PC-3 (cell line): ENCODE results near the gene CNN3. TPM values are rescaled to one million over a fixed set of nuclear protein-coding genes. Genes with fewer than 3 reads are reported as not detected.

Experiments
- ATAC-seq: fragments of 200-7000 bp; cut with Tn5 transposase; 2 replicates; pipeline ENCODE4 v1.9.1; 2020; ENCODE audit warnings: mild to moderate bottlenecking, moderate library complexity
- BruUV-seq: library from RNA; stranded (reverse); fragments of 400-500 nt; replicated peaks from 2 replicates; lab custom pipeline; 2021; lab: Mats Ljungman, UMichigan
- CTCF ChIA-PET: fragments of 300-600 bp; sonication (Branson Sonifier 250); formaldehyde crosslinking; loops from one replicate; lab custom pipeline; 2022; ENCODE audit warnings: antibody characterized with exemption; lab: Charles Lee
- POLR2A ChIA-PET: fragments of 300-600 bp; sonication (Branson Sonifier 250); formaldehyde crosslinking; loops from one replicate; lab custom pipeline; 2022; ENCODE audit warnings: antibody characterized with exemption; ENCODE audit not compliant: unreplicated experiment; lab: Charles Lee
- DNase-seq: peaks from one replicate; pipeline ENCODE4 v3.0.0-alpha.2; 2015
- H2AFZ ChIP-seq: fragments of 300-600 bp; sonication (generic); 2 replicates; pipeline ENCODE4 v1.6.0; 2016; ENCODE audit warnings: antibody characterized with exemption, low read length
- H3F3A ChIP-seq: fragments of 300-600 bp; sonication (generic); one replicate; pipeline ENCODE4 v1.6.0; 2017; ENCODE audit warnings: antibody characterized with exemption, low read length, control low read depth, mild to moderate bottlenecking; ENCODE audit not compliant: unreplicated experiment
- H3K27ac ChIP-seq: fragments of 300-600 bp; sonication (generic); 2 replicates; pipeline ENCODE4 v1.5.1; 2016; ENCODE audit warnings: mild to moderate bottlenecking, low read length
- H3K27me3 ChIP-seq: fragments of 300-600 bp; sonication (generic); 2 replicates; pipeline ENCODE4 v1.6.1; 2016; ENCODE audit warnings: low read length, mixed read lengths
- H3K36me3 ChIP-seq: fragments of 300-600 bp; sonication (generic); 2 replicates; pipeline ENCODE4 v1.6.1; 2016; ENCODE audit warnings: low read depth, mixed run types, low read length, mixed read lengths
- H3K4me1 ChIP-seq: fragments of 300-600 bp; sonication (generic); 2 replicates; pipeline ENCODE4 v1.5.1; 2016; ENCODE audit warnings: low read length; ENCODE audit not compliant: insufficient read depth
- H3K4me2 ChIP-seq: fragments of 300-600 bp; sonication (generic); 2 replicates; pipeline ENCODE4 v1.6.0; 2016; ENCODE audit warnings: low read length
- H3K4me3 ChIP-seq: fragments of 300-600 bp; sonication (generic); 2 replicates; pipeline ENCODE4 v1.5.1; 2016; ENCODE audit warnings: mild to moderate bottlenecking, low read length, mixed read lengths
- H3K79me2 ChIP-seq: fragments of 300-600 bp; sonication (generic); 2 replicates; pipeline ENCODE4 v1.6.1; 2017; ENCODE audit warnings: low read length, mixed read lengths
- H3K9ac ChIP-seq: fragments of 300-600 bp; sonication (generic); 2 replicates; pipeline ENCODE4 v1.6.0; 2016; ENCODE audit warnings: mild to moderate bottlenecking, low read length
- H3K9me2 ChIP-seq: fragments of 300-600 bp; sonication (generic); replicated peaks from 2 replicates; pipeline ENCODE4 v1.6.1; 2016; ENCODE audit warnings: mixed run types, low read length, mixed read lengths
- H3K9me3 ChIP-seq: fragments of 300-600 bp; sonication (generic); 2 replicates; pipeline ENCODE4 v1.6.1; 2016; ENCODE audit warnings: low read length, mixed read lengths
- H4K20me1 ChIP-seq: fragments of 300-600 bp; sonication (generic); 2 replicates; pipeline ENCODE4 v1.6.1; 2016; ENCODE audit warnings: low read length, mixed read lengths
- EZH2 ChIP-seq: fragments of 300-600 bp; sonication (generic); IDR thresholded peaks from one replicate; pipeline ENCODE4 v1.6.1; 2017; ENCODE audit warnings: antibody characterized with exemption, mild to moderate bottlenecking, low read length; ENCODE audit not compliant: unreplicated experiment
- EZH2phosphoT487 ChIP-seq: fragments of 300-600 bp; sonication (generic); IDR thresholded peaks from 2 replicates; pipeline ENCODE4 v1.6.1; 2018; ENCODE audit warnings: mild to moderate bottlenecking, antibody characterized with exemption, low read length, borderline replicate concordance
- intact Hi-C: fragments of 100-400 bp; cut with micrococcal nuclease; formaldehyde crosslinking; loops from 2 replicates; pipeline ENCODE4 v1.9.0; 2023
- total RNA-seq: library from RNA; depleted of rRNA; stranded (reverse); fragments of >200 nt; gene quantifications from 2 replicates; pipeline ENCODE4 v1.2.3, GENCODE V29; 2014
- TF ChIP-seq, protein P1 (sequence below): fragments of 300-600 bp; sonication (generic); conservative IDR thresholded peaks from 2 replicates; pipeline ENCODE4 v1.5.1; 2017; ENCODE audit warnings: antibody characterized with exemption, low read depth, mild to moderate bottlenecking, low read length

Gene CNN3
- total RNA-seq, 1 experiment from 2014 or later = 323 TPM

DNA sequence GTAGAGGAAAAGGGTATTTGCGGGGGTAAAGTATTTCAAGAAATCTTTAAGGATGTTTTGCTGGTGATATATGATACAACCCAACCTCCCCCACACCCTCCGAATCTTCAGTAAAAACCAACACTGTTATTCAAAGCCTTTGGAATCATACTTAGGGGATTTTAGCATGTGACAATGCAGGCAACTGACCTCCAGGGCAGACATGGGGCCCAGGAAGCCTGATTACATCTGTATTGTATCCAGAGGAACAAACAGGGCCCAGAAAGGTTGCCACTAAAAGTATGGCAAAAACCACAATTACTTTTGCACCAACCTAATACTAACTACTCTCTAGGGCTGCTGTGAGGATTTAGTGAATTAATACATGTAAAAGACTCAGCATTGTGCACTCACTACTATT is 43.9 kb upstream of the CNN3 start:
- H2AFZ ChIP-seq = no peak overlapping the region
- no peak overlapping the region for H3K9ac ChIP-seq
- H3K4me2 ChIP-seq = peak overlapping the region; percentile 55

DNA sequence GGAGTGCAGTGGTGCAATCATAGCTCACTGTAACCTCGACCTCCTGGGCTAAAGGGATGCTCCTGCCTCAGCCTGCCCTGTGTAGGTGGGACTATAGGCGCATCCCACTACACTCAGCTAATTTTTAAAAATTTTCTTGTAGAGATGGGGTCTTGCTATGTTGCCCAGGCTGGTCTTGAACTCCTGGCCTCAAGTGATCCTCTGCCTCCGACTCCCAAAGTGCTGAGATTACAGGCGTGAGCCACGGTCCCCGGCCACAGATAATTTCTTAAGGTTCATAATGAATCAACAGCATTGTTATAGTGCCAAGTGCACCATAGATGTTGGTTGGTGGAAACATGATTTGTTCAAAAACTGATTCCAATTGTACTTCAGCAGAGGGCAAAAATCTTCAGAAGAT is 42.2 kb upstream of the CNN3 start:
- CTCF ChIA-PET = no interaction called here

More for the DNA sequence above, 43.9 kb upstream of the CNN3 start:
- DNase-seq (peak; percentile 26), ATAC-seq (no peak)
- Histone ChIP-seq H3K4me1 (peaks cover 33% of the 10 kb centered on the region), H3K36me3 (no peaks in the 10 kb centered on the region), H3K27ac (no peak overlapping the region), H3K9me3 (no peaks in the 10 kb centered on the region), H3K4me3 (no peak overlapping the region), H3K27me3 (no peaks in the 10 kb centered on the region), H3K9me2 (no peaks in the 10 kb centered on the region), H3K79me2 (no peaks in the 10 kb centered on the region), H4K20me1 (no peaks in the 10 kb centered on the region), H3F3A (peaks cover 6% of the 10 kb centered on the region)
- no TSS peak for BruUV-seq
- CTCF ChIA-PET = no interaction called here
- no peak for TF ChIP-seq EZH2
- TF ChIP-seq, protein P1, sequence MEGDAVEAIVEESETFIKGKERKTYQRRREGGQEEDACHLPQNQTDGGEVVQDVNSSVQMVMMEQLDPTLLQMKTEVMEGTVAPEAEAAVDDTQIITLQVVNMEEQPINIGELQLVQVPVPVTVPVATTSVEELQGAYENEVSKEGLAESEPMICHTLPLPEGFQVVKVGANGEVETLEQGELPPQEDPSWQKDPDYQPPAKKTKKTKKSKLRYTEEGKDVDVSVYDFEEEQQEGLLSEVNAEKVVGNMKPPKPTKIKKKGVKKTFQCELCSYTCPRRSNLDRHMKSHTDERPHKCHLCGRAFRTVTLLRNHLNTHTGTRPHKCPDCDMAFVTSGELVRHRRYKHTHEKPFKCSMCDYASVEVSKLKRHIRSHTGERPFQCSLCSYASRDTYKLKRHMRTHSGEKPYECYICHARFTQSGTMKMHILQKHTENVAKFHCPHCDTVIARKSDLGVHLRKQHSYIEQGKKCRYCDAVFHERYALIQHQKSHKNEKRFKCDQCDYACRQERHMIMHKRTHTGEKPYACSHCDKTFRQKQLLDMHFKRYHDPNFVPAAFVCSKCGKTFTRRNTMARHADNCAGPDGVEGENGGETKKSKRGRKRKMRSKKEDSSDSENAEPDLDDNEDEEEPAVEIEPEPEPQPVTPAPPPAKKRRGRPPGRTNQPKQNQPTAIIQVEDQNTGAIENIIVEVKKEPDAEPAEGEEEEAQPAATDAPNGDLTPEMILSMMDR = no peak
- TF ChIP-seq EZH2phosphoT487 = no peak
- intact Hi-C loops = no loop called here
- POLR2A ChIA-PET = no interaction called here

DNA sequence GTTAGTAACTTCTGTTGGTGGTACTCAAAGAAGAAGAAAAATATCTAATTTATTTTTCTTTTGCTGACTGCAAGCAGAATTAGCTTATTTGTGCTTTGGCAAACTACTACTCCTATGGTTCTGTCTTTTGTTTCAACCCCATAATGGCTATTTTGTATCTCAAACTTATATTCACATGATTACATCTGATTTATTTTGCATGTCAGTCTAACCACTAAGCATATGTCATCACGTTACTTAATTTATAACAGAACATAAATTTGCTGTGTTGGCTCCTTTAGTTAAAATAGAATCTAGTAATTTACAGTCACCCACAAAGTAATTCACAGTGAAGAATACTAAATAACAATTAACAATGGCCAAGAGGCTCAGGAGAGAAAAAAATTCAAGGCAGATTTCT is 39.1 kb upstream of the CNN3 start:
- peaks cover 15% of the 10 kb centered on the region for H3K4me1 ChIP-seq
- intact Hi-C loops = no loop called here
- TF ChIP-seq, protein P1 = no peak
- no peak for TF ChIP-seq EZH2phosphoT487
- TF ChIP-seq EZH2 = no peak
- no peaks in the 10 kb centered on the region for H3K27me3 ChIP-seq
- no peaks in the 10 kb centered on the region for H4K20me1 ChIP-seq
- H3K4me3 ChIP-seq = no peak overlapping the region
- DNase-seq = no peak
- no peak overlapping the region for H2AFZ ChIP-seq
- ChIA-PET CTCF (no interaction called here), POLR2A (no interaction called here)
- no peaks in the 10 kb centered on the region for H3K79me2 ChIP-seq
- no peak for ATAC-seq
- H3K9ac ChIP-seq = no peak overlapping the region
- H3K27ac ChIP-seq = no peak overlapping the region
- no peaks in the 10 kb centered on the region for H3K9me3 ChIP-seq
- BruUV-seq = no TSS peak
- no peaks in the 10 kb centered on the region for H3K36me3 ChIP-seq
- H3K4me2 ChIP-seq = no peak overlapping the region
- H3F3A ChIP-seq = no peaks in the 10 kb centered on the region
- no peaks in the 10 kb centered on the region for H3K9me2 ChIP-seq

More for the DNA sequence above, 42.2 kb upstream of the CNN3 start:
- no peak overlapping the region for H3K4me3 ChIP-seq
- BruUV-seq = no TSS peak
- H3K4me2 ChIP-seq = no peak overlapping the region
- H3K9me2 ChIP-seq = no peaks in the 10 kb centered on the region
- H3F3A ChIP-seq = no peaks in the 10 kb centered on the region
- no peak overlapping the region for H2AFZ ChIP-seq
- TF ChIP-seq EZH2phosphoT487 (no peak), EZH2 (no peak)
- TF ChIP-seq, protein P1 = no peak
- POLR2A ChIA-PET = no interaction called here
- H3K79me2 ChIP-seq = no peaks in the 10 kb centered on the region
- H3K9ac ChIP-seq = no peak overlapping the region
- H3K9me3 ChIP-seq = no peaks in the 10 kb centered on the region
- DNase-seq = no peak
- no peaks in the 10 kb centered on the region for H4K20me1 ChIP-seq
- H3K4me1 ChIP-seq = peaks cover 20% of the 10 kb centered on the region
- no peaks in the 10 kb centered on the region for H3K36me3 ChIP-seq
- no peak for ATAC-seq
- no peak overlapping the region for H3K27ac ChIP-seq
- H3K27me3 ChIP-seq = no peaks in the 10 kb centered on the region
- intact Hi-C loops = no loop called here
